DND-41 (cell line): ENCODE measurements around the gene NISCH.

Source experiments
- ATAC-seq: fragments of 200-7000 bp; cut with Tn5 transposase; 3 replicates; pipeline ENCODE4 v1.9.1; 2021; ENCODE audit warnings: low read depth; ENCODE audit not compliant: insufficient read depth
- DNase-seq: peaks from one replicate; pipeline ENCODE4 v3.0.0-alpha.2; 2020
- H2AFZ ChIP-seq: 2 replicates; pipeline ENCODE4 v1.6.0; 2012; ENCODE audit warnings: low read depth, low read length
- H3K27ac ChIP-seq: 2 replicates; pipeline ENCODE4 v1.5.1; 2012; ENCODE audit warnings: low read length, inconsistent platforms
- H3K27me3 ChIP-seq: fragments of 200-600 bp; sonication (generic); 2 replicates; pipeline ENCODE4 v1.6.0; 2012; ENCODE audit warnings: low read length, mild to moderate bottlenecking, inconsistent platforms; ENCODE audit not compliant: insufficient read depth, poor library complexity
- H3K36me3 ChIP-seq: 2 replicates; pipeline ENCODE4 v1.5.1; 2012; ENCODE audit warnings: low read length, inconsistent platforms; ENCODE audit not compliant: insufficient read depth
- H3K4me1 ChIP-seq: 2 replicates; pipeline ENCODE4 v1.5.1; 2012; ENCODE audit warnings: mild to moderate bottlenecking, low read length; ENCODE audit not compliant: insufficient read depth
- H3K4me2 ChIP-seq: 2 replicates; pipeline ENCODE4 v1.6.0; 2012; ENCODE audit warnings: mild to moderate bottlenecking, moderate library complexity, low read length, inconsistent platforms; ENCODE audit not compliant: insufficient read depth
- H3K4me3 ChIP-seq, 2 experiments: fragments of 200-600 bp in 1 of 2; shearing (Covaris generic) in 1 of 2; 2 replicates each; pipeline ENCODE4 v1.5.1; 2012 to 2016; ENCODE audit warnings: inconsistent platforms in 2 of 2, low read length in 2 of 2, mild to moderate bottlenecking in 2 of 2, low read depth in 1 of 2, moderate library complexity in 1 of 2
- H3K79me2 ChIP-seq: 2 replicates; pipeline ENCODE4 v1.6.0; 2012; ENCODE audit warnings: low read length, inconsistent platforms; ENCODE audit not compliant: insufficient read depth
- H3K9ac ChIP-seq: 2 replicates; pipeline ENCODE4 v1.6.0; 2012; ENCODE audit warnings: low read depth, mild to moderate bottlenecking, inconsistent platforms, low read length, moderate library complexity
- H3K9me3 ChIP-seq: 2 replicates; pipeline ENCODE4 v1.5.1; 2012; ENCODE audit warnings: low read length, moderate library complexity, mild to moderate bottlenecking, inconsistent platforms; ENCODE audit not compliant: insufficient read depth, severe bottlenecking
- H4K20me1 ChIP-seq: 2 replicates; pipeline ENCODE4 v1.6.0; 2012; ENCODE audit warnings: low read length; ENCODE audit not compliant: insufficient read depth
- EZH2 ChIP-seq: IDR thresholded peaks from 3 replicates; pipeline ENCODE4 v1.6.1; 2012; ENCODE audit warnings: borderline replicate concordance, low read depth, mild to moderate bottlenecking, moderate library complexity, low read length, inconsistent platforms; ENCODE audit not compliant: severe bottlenecking
- TF ChIP-seq, protein P1 (sequence below): IDR thresholded peaks from 2 replicates; pipeline ENCODE4 v1.5.1; 2012; ENCODE audit warnings: borderline replicate concordance, low read length, moderate library complexity, mild to moderate bottlenecking; ENCODE audit not compliant: poor library complexity, severe bottlenecking; ENCODE audit errors: extremely low read depth

Gene NISCH

GRCh38 chr3:52483081-52483480 is 27.7 kb downstream of the NISCH start:
- no peak for DNase-seq
- peaks cover 93% of the 10 kb centered on the region for H3K36me3 ChIP-seq

GRCh38 chr3:52483577-52484381 is 28.4 kb downstream of the NISCH start:
- no peak for ATAC-seq
- no peak overlapping the region for H3K27ac ChIP-seq
- no peaks in the 10 kb centered on the region for H3K79me2 ChIP-seq
- TF ChIP-seq, protein P1, sequence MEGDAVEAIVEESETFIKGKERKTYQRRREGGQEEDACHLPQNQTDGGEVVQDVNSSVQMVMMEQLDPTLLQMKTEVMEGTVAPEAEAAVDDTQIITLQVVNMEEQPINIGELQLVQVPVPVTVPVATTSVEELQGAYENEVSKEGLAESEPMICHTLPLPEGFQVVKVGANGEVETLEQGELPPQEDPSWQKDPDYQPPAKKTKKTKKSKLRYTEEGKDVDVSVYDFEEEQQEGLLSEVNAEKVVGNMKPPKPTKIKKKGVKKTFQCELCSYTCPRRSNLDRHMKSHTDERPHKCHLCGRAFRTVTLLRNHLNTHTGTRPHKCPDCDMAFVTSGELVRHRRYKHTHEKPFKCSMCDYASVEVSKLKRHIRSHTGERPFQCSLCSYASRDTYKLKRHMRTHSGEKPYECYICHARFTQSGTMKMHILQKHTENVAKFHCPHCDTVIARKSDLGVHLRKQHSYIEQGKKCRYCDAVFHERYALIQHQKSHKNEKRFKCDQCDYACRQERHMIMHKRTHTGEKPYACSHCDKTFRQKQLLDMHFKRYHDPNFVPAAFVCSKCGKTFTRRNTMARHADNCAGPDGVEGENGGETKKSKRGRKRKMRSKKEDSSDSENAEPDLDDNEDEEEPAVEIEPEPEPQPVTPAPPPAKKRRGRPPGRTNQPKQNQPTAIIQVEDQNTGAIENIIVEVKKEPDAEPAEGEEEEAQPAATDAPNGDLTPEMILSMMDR: no peak
- TF ChIP-seq EZH2: no peak
- no peaks in the 10 kb centered on the region for H3K9me3 ChIP-seq
- H3K4me3 ChIP-seq: no peak overlapping the region
- no peak for DNase-seq
- H3K4me1 ChIP-seq: no peaks in the 10 kb centered on the region
- H3K9ac ChIP-seq: no peak overlapping the region
- H3K27me3 ChIP-seq: no peaks in the 10 kb centered on the region
- no peak overlapping the region for H2AFZ ChIP-seq
- no peak overlapping the region for H3K4me2 ChIP-seq
- peaks cover 91% of the 10 kb centered on the region for H3K36me3 ChIP-seq
- peaks cover 5% of the 10 kb centered on the region for H4K20me1 ChIP-seq

More at GRCh38 chr3:52483081-52483480, 27.7 kb downstream of the NISCH start:
- Histone ChIP-seq H3K9ac (no peak overlapping the region), H2AFZ (no peak overlapping the region), H3K27ac (no peak overlapping the region), H3K4me2 (no peak overlapping the region), H3K27me3 (no peaks in the 10 kb centered on the region), H3K79me2 (no peaks in the 10 kb centered on the region), H3K9me3 (no peaks in the 10 kb centered on the region), H3K4me3 (no peak overlapping the region), H4K20me1 (peaks cover 3% of the 10 kb centered on the region), H3K4me1 (no peaks in the 10 kb centered on the region)
- no peak for ATAC-seq
- TF ChIP-seq, protein P1: no peak
- TF ChIP-seq EZH2: no peak

DNA sequence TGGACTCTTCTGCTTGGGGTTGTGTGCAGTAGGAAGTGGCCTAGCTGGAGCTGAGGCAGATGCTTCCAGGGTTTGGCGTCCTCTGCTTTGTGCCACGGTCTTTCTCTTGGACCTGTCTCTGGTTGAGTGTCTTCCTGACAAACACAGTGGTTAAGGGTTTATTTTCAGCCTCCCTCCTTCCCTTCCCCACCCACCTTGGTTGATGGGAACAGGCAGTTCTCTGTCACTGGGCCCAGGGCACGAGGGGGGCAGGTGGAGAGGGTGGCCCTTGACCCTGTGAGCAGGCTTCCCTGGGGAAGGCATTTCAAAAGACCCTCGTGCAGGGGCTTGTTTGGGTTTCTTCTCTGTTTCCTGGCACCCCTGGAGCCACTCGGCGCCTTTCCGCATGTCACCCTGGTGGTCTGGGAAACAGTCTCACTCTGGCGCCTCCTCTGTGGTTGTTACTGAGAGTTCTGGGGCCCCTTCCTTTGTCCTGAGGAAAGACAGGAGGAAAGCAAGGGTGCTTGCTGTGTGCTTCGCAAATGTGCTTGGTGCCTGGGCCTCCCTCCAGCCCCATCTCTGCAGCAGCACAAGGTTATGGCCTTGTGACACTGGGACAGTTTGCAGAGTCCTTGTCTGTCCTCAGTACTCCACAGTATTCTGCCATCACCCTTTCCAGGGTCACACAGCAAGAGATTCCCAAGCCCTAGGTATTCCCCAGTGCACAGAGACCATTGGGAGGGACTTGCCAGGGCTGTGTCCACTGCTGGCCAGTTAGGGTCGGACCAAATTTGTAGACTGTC is 29.5 kb downstream of the NISCH start:
- H2AFZ ChIP-seq: no peak overlapping the region
- H4K20me1 ChIP-seq: peaks cover 9% of the 10 kb centered on the region
- H3K9me3 ChIP-seq: no peaks in the 10 kb centered on the region
- ATAC-seq: no peak
- no peak overlapping the region for H3K9ac ChIP-seq
- TF ChIP-seq, protein P1: no peak
- TF ChIP-seq EZH2: no peak
- no peaks in the 10 kb centered on the region for H3K4me1 ChIP-seq
- DNase-seq: no peak
- no peaks in the 10 kb centered on the region for H3K79me2 ChIP-seq
- no peak overlapping the region for H3K4me3 ChIP-seq
- H3K4me2 ChIP-seq: no peak overlapping the region
- no peak overlapping the region for H3K27ac ChIP-seq
- H3K27me3 ChIP-seq: no peaks in the 10 kb centered on the region
- H3K36me3 ChIP-seq: peaks cover 91% of the 10 kb centered on the region
